KMS-11 (cell line): ENCODE data around the gene COL23A1.

ENCODE experiments used
- H2AFZ ChIP-seq: fragments of 200-600 bp; sonication (generic); 2 replicates; pipeline ENCODE4 v1.6.1; 2016; ENCODE audit warnings: antibody characterized with exemption, mixed run types, low read depth
- H3K27ac ChIP-seq: fragments of 200-600 bp; sonication (generic); 2 replicates; pipeline ENCODE4 v1.6.1; 2016; ENCODE audit warnings: mild to moderate bottlenecking, mixed run types
- H3K27me3 ChIP-seq: fragments of 200-600 bp; sonication (generic); 2 replicates; pipeline ENCODE4 v1.6.1; 2017; ENCODE audit warnings: mild to moderate bottlenecking, low read depth, mixed run types, moderate library complexity; ENCODE audit not compliant: insufficient read depth
- H3K36me3 ChIP-seq: fragments of 200-600 bp; sonication (generic); 2 replicates; pipeline ENCODE4 v1.6.1; 2017; ENCODE audit warnings: mild to moderate bottlenecking, mixed run types; ENCODE audit not compliant: insufficient read depth
- H3K4me1 ChIP-seq: fragments of 200-600 bp; sonication (generic); 2 replicates; pipeline ENCODE4 v1.6.1; 2016; ENCODE audit warnings: mild to moderate bottlenecking, low read depth, mixed run types; ENCODE audit not compliant: poor library complexity, severe bottlenecking
- H3K4me2 ChIP-seq: fragments of 200-600 bp; sonication (generic); 2 replicates; pipeline ENCODE4 v1.7.0; 2016; ENCODE audit warnings: mild to moderate bottlenecking, mixed run types
- H3K4me3 ChIP-seq: fragments of 200-600 bp; sonication (generic); IDR thresholded peaks from 2 replicates; pipeline ENCODE4 v1.6.1; 2017; ENCODE audit warnings: low read depth, low read length, mixed read lengths; ENCODE audit not compliant: insufficient read depth
- H3K79me2 ChIP-seq: fragments of 200-600 bp; sonication (generic); 2 replicates; pipeline ENCODE4 v1.6.1; 2016; ENCODE audit warnings: low read depth, mixed run types; ENCODE audit not compliant: insufficient read depth
- H3K9ac ChIP-seq: fragments of 200-600 bp; sonication (generic); 2 replicates; pipeline ENCODE4 v1.6.1; 2016; ENCODE audit warnings: mild to moderate bottlenecking, mixed run types
- H4K20me1 ChIP-seq: fragments of 200-600 bp; sonication (generic); 2 replicates; pipeline ENCODE4 v1.6.1; 2016; ENCODE audit warnings: mild to moderate bottlenecking, mixed run types; ENCODE audit not compliant: insufficient read depth
- TF ChIP-seq, protein P1 (sequence below): fragments of 200-600 bp; sonication (generic); conservative IDR thresholded peaks from 2 replicates; pipeline ENCODE4 v1.6.1; 2017; ENCODE audit warnings: low read depth, mild to moderate bottlenecking, antibody characterized with exemption, low read length, moderate library complexity, mixed read lengths

COL23A1 gene

DNA sequence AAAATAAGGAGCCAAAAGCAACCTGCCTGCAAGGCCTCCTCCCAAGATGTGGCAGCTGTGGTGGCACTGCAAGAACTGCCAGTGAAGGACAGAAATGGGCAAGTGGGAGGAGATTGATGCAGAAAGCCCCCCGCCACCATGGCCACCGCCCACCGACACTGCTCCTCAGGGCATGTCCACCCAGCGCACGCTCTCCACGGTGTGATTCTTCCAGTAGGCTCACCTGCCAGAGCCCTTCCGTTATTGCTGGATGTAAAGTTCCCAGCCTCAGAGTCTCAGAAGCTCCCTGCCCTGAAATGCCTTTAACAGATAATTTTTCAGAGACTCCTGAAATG is 202.4 kb downstream of the COL23A1 start:
- Histone ChIP-seq H3K4me2 (no peak overlapping the region), H3K4me1 (no peaks in the 10 kb centered on the region), H4K20me1 (no peaks in the 10 kb centered on the region), H2AFZ (no peak overlapping the region), H3K79me2 (no peaks in the 10 kb centered on the region), H3K36me3 (no peaks in the 10 kb centered on the region), H3K9ac (no peak overlapping the region), H3K27ac (no peak overlapping the region), H3K27me3 (no peaks in the 10 kb centered on the region; the same call in 1 of the 2 replicates), H3K4me3 (no peak overlapping the region)
- TF ChIP-seq, protein P1, sequence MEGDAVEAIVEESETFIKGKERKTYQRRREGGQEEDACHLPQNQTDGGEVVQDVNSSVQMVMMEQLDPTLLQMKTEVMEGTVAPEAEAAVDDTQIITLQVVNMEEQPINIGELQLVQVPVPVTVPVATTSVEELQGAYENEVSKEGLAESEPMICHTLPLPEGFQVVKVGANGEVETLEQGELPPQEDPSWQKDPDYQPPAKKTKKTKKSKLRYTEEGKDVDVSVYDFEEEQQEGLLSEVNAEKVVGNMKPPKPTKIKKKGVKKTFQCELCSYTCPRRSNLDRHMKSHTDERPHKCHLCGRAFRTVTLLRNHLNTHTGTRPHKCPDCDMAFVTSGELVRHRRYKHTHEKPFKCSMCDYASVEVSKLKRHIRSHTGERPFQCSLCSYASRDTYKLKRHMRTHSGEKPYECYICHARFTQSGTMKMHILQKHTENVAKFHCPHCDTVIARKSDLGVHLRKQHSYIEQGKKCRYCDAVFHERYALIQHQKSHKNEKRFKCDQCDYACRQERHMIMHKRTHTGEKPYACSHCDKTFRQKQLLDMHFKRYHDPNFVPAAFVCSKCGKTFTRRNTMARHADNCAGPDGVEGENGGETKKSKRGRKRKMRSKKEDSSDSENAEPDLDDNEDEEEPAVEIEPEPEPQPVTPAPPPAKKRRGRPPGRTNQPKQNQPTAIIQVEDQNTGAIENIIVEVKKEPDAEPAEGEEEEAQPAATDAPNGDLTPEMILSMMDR: no peak

DNA sequence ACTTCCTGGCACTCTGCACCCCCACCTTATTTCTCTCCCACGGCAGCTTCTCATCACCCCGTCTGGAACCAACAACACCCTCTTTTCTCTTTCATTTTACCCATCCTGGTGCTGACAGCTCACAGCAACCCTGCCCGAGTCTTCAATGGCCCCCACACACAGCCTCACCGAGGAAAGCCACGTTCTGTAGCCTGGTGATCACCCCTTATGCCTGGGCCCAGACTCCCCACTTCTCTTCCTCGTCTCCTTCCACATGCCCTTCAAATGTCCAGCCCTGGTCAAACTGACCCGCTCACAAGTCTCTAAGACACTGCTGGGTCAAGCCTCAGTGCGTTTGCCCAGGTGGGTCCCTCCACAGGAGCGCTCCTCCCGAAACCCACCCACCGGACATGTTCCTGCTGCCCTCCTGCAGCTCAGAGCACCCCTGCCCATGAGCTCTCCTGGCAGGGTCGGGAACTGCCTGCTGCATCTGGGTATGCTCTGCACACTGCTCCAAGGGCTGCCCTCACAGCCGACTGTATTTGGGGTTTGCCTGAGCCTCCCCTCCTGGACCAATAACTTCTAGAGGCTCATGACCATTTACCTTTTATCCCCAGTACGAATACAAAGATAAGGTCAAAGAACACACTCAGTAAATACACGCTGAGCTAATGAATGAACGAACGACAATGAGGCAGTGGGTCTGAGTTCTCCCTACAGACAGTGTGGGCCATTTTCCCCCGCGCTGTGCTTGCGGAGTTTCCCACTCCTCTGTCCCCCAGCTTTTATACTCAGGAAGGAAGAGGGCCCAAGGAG is 202.9 kb downstream of the COL23A1 start:
- H3K27ac ChIP-seq: no peak overlapping the region

DNA sequence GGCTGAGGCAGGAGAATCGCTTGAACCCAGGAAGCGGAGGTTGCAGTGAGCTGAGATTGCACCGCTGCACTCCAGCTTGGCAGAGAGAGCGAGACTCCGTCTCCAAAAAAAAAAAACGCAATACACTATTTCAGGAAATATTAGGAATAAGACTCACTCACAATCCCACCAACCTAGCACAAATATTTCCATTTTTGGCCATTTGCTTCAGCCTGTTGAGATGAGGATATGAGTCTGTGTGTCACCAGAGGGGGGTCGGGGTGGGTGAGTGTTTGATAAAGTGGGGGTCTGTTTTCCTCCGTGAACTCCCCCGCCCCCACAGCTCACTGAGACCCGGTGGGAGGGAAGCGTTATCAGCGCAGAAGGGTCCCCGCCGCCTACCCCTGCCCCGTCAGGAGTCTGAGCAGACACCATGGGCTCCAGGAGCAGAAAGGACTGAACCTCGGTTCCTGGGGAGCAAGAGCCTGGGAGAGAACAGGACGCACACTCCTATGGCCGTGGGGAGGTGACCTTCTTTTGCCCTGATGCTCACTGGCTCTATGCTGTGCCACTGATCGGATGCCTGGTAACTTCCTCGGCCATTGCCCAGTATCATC is 203.8 kb downstream of the COL23A1 start:
- no peaks in the 10 kb centered on the region for H3K4me1 ChIP-seq
- no peak overlapping the region for H3K4me3 ChIP-seq
- no peak overlapping the region for H2AFZ ChIP-seq
- no peaks in the 10 kb centered on the region for H3K36me3 ChIP-seq
- no peaks in the 10 kb centered on the region; the same call in 1 of the 2 replicates for H3K27me3 ChIP-seq
- H3K4me2 ChIP-seq: no peak overlapping the region
- no peak overlapping the region for H3K27ac ChIP-seq
- no peaks in the 10 kb centered on the region for H4K20me1 ChIP-seq
- TF ChIP-seq, protein P1: no peak
- H3K79me2 ChIP-seq: no peaks in the 10 kb centered on the region
- H3K9ac ChIP-seq: no peak overlapping the region

More for the DNA sequence above, 202.9 kb downstream of the COL23A1 start:
- Histone ChIP-seq H3K9ac (no peak overlapping the region), H3K36me3 (no peaks in the 10 kb centered on the region), H2AFZ (no peak overlapping the region), H3K27me3 (no peaks in the 10 kb centered on the region; the same call in 1 of the 2 replicates), H3K4me2 (no peak overlapping the region), H3K79me2 (no peaks in the 10 kb centered on the region), H4K20me1 (no peaks in the 10 kb centered on the region), H3K4me1 (no peaks in the 10 kb centered on the region), H3K4me3 (no peak overlapping the region)
- TF ChIP-seq, protein P1: no peak

DNA sequence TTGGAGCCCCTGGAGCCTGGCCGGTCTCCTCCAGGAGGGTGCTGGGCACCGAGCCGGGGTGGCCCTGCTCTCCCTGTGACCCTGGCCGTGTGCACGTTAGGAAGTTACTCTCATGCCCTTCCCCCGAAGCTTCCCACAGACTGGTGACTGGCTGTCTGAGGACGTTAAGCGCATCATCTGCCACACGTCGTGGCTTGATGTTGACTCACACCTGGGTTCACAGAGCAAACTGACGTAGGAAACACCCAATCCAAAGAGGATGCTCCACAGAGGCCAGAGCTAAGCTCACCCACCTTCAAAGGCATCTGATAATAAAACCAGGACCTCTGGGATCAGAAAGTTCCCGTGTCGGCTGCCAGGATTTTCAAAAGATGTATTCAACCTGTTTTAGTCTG is 204.7 kb downstream of the COL23A1 start:
- no peaks in the 10 kb centered on the region; the same call in 1 of the 2 replicates for H3K27me3 ChIP-seq
- H3K79me2 ChIP-seq: no peaks in the 10 kb centered on the region
- H3K27ac ChIP-seq: no peak overlapping the region
- no peaks in the 10 kb centered on the region for H4K20me1 ChIP-seq
- no peaks in the 10 kb centered on the region for H3K4me1 ChIP-seq
- no peak overlapping the region for H3K9ac ChIP-seq
- H3K4me2 ChIP-seq: no peak overlapping the region
- TF ChIP-seq, protein P1: no peak
- H2AFZ ChIP-seq: no peak overlapping the region
- no peak overlapping the region for H3K4me3 ChIP-seq
- no peaks in the 10 kb centered on the region for H3K36me3 ChIP-seq
